ENCODE data around the gene ECSCR. TPM values are rescaled to one million over a fixed set of nuclear protein-coding genes. Genes with fewer than 3 reads are reported as not detected.

The ECSCR gene
- total and polyA plus RNA-seq, 2 of the 8 experiments (the other 6 are each of a cell fraction or from before 2014, with no cell fraction given) = 2.7 to 7.2 TPM

DNA sequence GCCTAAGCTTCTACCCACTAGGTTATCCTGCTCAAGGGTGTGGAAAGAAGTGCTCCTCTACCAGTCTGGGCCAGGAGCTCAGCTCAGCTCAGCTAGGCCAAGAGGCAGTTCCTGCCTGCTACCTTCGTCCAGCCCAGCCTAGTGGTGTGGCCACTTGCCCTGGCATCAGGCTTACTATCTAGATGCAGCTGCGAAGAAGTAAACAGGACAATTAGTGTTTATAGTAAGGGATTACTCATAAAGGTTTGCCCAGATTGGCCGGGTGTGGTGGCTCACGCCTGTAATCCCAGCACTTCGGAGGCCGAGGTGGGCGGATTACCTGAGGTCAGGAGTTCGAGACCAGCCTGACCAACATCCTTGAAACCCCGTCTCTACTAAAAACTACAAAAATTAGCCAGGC, 45.9 kb downstream of the ECSCR start:
- Histone ChIP-seq H2BK5ac (ENCODE audit: low read depth, low read length) (no peak overlapping the region), H3K27me3 (replicated peaks in 1 of 4; ENCODE audit: control insufficient read depth in 3 of 4, extremely low read depth in 1 of 4, insufficient read depth in 3 of 4, low read length in 3 of 4) (no peaks in the 10 kb centered on the region), H4K8ac (ENCODE audit: extremely low read depth, insufficient read depth, low read length) (no peak overlapping the region), H3K23me2 (ENCODE audit: low read depth, low read length) (no peaks in the 10 kb centered on the region), H3K56ac (replicated peaks; ENCODE audit: insufficient read length, low read depth, low read length) (no peak overlapping the region), H2BK20ac (ENCODE audit: low read length) (no peak overlapping the region), H3K79me2 (ENCODE audit: control insufficient read depth in 1 of 2, insufficient read depth in 2 of 2, low read length in 2 of 2) (no peaks in the 10 kb centered on the region), H3K4ac (replicated peaks; ENCODE audit: insufficient read length, low read depth, low read length) (no peak overlapping the region), H3K14ac (ENCODE audit: insufficient read length) (no peak overlapping the region), H2AFZ (ENCODE audit: low read length) (no peak overlapping the region), H3K4me2 (ENCODE audit: insufficient read depth in 1 of 2, low read depth in 2 of 2, low read length in 2 of 2) (no peak overlapping the region), H3K27ac (ENCODE audit: low read depth, low read length) (no peak overlapping the region), H2BK15ac (ENCODE audit: low read length) (no peak overlapping the region), H2BK12ac (ENCODE audit: low read depth, low read length) (no peak overlapping the region), H3K36me3 (ENCODE audit: control insufficient read depth in 2 of 4, insufficient read depth in 4 of 4, low read length in 3 of 4) (peaks cover 2 to 21% (median 6%) of the 10 kb centered on the region in 4 experiments; a peak in 5 of 8 replicates), H3K23ac (ENCODE audit: insufficient read length) (no peak overlapping the region), H2BK120ac (replicated peaks; ENCODE audit: low read depth, low read length) (no peak overlapping the region), H3K4me1 (replicated peaks in 1 of 4; ENCODE audit: control insufficient read depth in 3 of 4, insufficient read depth in 4 of 4, low read length in 3 of 4) (peaks cover 4 to 9% (median 6%) of the 10 kb centered on the region in 4 experiments; a peak in 4 of 7 replicates), H2AK5ac (ENCODE audit: low read depth, low read length) (no peak overlapping the region), H3K9me3 (ENCODE audit: insufficient read depth in 2 of 2, low read depth in 1 of 2, low read length in 1 of 2) (no peaks in the 10 kb centered on the region), H4K91ac (replicated peaks; ENCODE audit: insufficient read length, low read length) (no peak overlapping the region), H3K9ac (replicated peaks in 1 of 4; ENCODE audit: extremely low read depth in 1 of 4, low read depth in 3 of 4, low read length in 3 of 4) (no peak overlapping the region), H4K5ac (ENCODE audit: insufficient read length, low read depth, low read length) (no peak overlapping the region), H3K4me3 (ENCODE audit: extremely low read depth in 1 of 4, insufficient read depth in 2 of 4, low read depth in 3 of 4, low read length in 4 of 4) (no peak overlapping the region), H3K79me1 (ENCODE audit: low read depth, low read length) (no peaks in the 10 kb centered on the region), H3K18ac (ENCODE audit: extremely low read depth, low read length) (no peak overlapping the region), H4K20me1 (replicated peaks in 1 of 2; ENCODE audit: control insufficient read depth in 1 of 2, insufficient read depth in 2 of 2, low read length in 2 of 2) (no peaks in the 10 kb centered on the region)
- 88% methylated on average over 9 of the region's 9 CpGs; no CpG with 5 or more reads in 1 of the 2 experiments for WGBS, 2 experiments (ENCODE audit: extremely low coverage in 1 of 2, insufficient coverage in 1 of 2, insufficient read length in 1 of 2, insufficient replicate concordance in 2 of 2, low coverage in 1 of 2, low lambda C conversion rate in 2 of 2, missing lambda C conversion rate in 1 of 2)
- no peak for FAIRE-seq
- ChIA-PET CTCF (ENCODE audit: partially characterized antibody) (no interaction called here), POLR2A (ENCODE audit: partially characterized antibody) (interaction anchor here (1.3 kb wide), 1 partner anchor 9 kb away, joined by 3 read pairs; no protein-coding TSS in a partner anchor)
- TF ChIP-seq POLR2A (IDR thresholded peaks at IDR 0.05; ENCODE audit: control extremely low read depth in 1 of 2, low read depth in 2 of 2, low read length in 2 of 2) (no peak), TEAD4 (IDR thresholded peaks at IDR 0.05; ENCODE audit: low read depth, low read length) (no peak), POU5F1 (IDR thresholded peaks at IDR 0.05; ENCODE audit: low read depth, low read length) (no peak), HDAC6 (IDR thresholded peaks at IDR 0.05; ENCODE audit: low read depth, low read length) (no peak), E2F6 (IDR thresholded peaks at IDR 0.05) (no peak), EZH2 (IDR thresholded peaks at IDR 0.05; ENCODE audit: low read depth, low read length, severe bottlenecking) (no peak), GTF2F1 (IDR thresholded peaks at IDR 0.05; ENCODE audit: borderline replicate concordance, low read depth, low read length) (no peak)
- no peak for DNase-seq (ENCODE audit: low read depth in 1 of 2, low spot score in 2 of 2)
